Caki2 (cell line): ENCODE data around the gene DDX54. TPM values are rescaled to one million over a fixed set of nuclear protein-coding genes. Genes with fewer than 3 reads are reported as not detected.

Experiments used
- DNase-seq: peaks from one replicate; pipeline ENCODE4 v3.0.0-alpha.2; 2015; ENCODE audit warnings: low read depth
- in situ Hi-C: cut with HindIII; loops from 2 replicates; pipeline ENCODE4 v1.10.0; 2016; ENCODE audit warnings: low sequenced_read_pairs, low pct_unique_long_range_greater_than_20kb, mixed read lengths
- total RNA-seq: library from RNA; depleted of rRNA; stranded (reverse); fragments of >200 nt; shearing (Covaris generic); gene quantifications from 2 replicates; pipeline ENCODE4 v1.2.3, GENCODE V29; 2014; ENCODE audit warnings: low replicate concordance

The DDX54 gene
- total RNA-seq, 1 experiment from 2014 or later: 48.3 TPM

- peak; percentile 64 for DNase-seq
- in situ Hi-C loops: no loop called here
Measured at GRCh38 chr12:113196990-113197389, 11.7 kb upstream of the DDX54 start.

GRCh38 chr12:113196582-113196981, 11.3 kb upstream of the DDX54 start:
- in situ Hi-C loops: no loop called here

GRCh38 chr12:113195598-113195997, 10.3 kb upstream of the DDX54 start:
- no peak for DNase-seq
- in situ Hi-C loops: no loop called here

More at GRCh38 chr12:113196582-113196981, 11.3 kb upstream of the DDX54 start:
- DNase-seq: no peak

GRCh38 chr12:113194971-113195391, 9.7 kb upstream of the DDX54 start:
- DNase-seq: no peak
- in situ Hi-C loops: no loop called here

GRCh38 chr12:113191227-113191626, 5.9 kb upstream of the DDX54 start:
- no peak for DNase-seq
- in situ Hi-C loops: no loop called here

- DNase-seq: peak; percentile 80
- in situ Hi-C loops: no loop called here
Measured at GRCh38 chr12:113190761-113191160, 5.5 kb upstream of the DDX54 start.

GRCh38 chr12:113189361-113189760, 4.1 kb upstream of the DDX54 start:
- in situ Hi-C loops: no loop called here
- DNase-seq: no peak

GRCh38 chr12:113186666-113187325, 1.5 kb upstream of the DDX54 start:
- in situ Hi-C loops: no loop called here
- DNase-seq: no peak

GRCh38 chr12:113186033-113186365, 721 bp upstream of the DDX54 start:
- DNase-seq: no peak
- in situ Hi-C loops: no loop called here

GRCh38 chr12:113184900-113185179, 438 bp downstream of the DDX54 start:
- peak; percentile 87 for DNase-seq
- in situ Hi-C loops: no loop called here

- DNase-seq: no peak
Measured at GRCh38 chr12:113184098-113184899, 979 bp downstream of the DDX54 start.

GRCh38 chr12:113183030-113183589, 2.2 kb downstream of the DDX54 start:
- in situ Hi-C loops: no loop called here
- no peak for DNase-seq

More at GRCh38 chr12:113184098-113184899, 979 bp downstream of the DDX54 start:
- in situ Hi-C loops: no loop called here

- DNase-seq: no peak
- in situ Hi-C loops: no loop called here
Measured at GRCh38 chr12:113181975-113182374, 3.3 kb downstream of the DDX54 start.

- in situ Hi-C loops: no loop called here
- no peak for DNase-seq
Measured at GRCh38 chr12:113180333-113180732, 4.9 kb downstream of the DDX54 start.

- no peak for DNase-seq
- in situ Hi-C loops: no loop called here
Measured at GRCh38 chr12:113179023-113179422, 6.3 kb downstream of the DDX54 start.

- peak; percentile 42 for DNase-seq
- in situ Hi-C loops: no loop called here
Measured at GRCh38 chr12:113174461-113175384, 10.6 kb downstream of the DDX54 start.

- in situ Hi-C loops: no loop called here
- no peak for DNase-seq
Measured at GRCh38 chr12:113173081-113173698, 12.1 kb downstream of the DDX54 start.

- DNase-seq: no peak
- in situ Hi-C loops: no loop called here
Measured at GRCh38 chr12:113172185-113172584, 13.1 kb downstream of the DDX54 start.
